ENCODE measurements around the gene COX14.

DNA sequence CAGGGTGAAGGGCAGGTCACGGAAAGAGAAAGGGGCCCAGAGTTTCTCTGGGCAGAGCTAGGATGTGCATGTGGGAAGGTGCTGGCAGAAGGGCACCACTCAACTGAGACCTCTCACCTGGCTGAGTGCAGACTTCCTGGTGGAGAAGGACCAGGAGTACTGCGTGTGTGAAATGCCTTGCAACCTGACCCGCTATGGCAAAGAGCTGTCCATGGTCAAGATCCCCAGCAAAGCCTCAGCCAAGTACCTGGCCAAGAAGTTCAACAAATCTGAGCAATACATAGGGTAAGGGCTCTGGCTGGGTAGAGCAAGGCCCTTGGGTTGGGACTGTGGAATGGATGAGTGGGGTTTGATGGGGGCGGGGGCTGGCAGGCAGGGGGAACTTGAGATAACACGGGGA is 32.3 kb upstream of the COX14 start:
- TF ChIP-seq, protein P1, sequence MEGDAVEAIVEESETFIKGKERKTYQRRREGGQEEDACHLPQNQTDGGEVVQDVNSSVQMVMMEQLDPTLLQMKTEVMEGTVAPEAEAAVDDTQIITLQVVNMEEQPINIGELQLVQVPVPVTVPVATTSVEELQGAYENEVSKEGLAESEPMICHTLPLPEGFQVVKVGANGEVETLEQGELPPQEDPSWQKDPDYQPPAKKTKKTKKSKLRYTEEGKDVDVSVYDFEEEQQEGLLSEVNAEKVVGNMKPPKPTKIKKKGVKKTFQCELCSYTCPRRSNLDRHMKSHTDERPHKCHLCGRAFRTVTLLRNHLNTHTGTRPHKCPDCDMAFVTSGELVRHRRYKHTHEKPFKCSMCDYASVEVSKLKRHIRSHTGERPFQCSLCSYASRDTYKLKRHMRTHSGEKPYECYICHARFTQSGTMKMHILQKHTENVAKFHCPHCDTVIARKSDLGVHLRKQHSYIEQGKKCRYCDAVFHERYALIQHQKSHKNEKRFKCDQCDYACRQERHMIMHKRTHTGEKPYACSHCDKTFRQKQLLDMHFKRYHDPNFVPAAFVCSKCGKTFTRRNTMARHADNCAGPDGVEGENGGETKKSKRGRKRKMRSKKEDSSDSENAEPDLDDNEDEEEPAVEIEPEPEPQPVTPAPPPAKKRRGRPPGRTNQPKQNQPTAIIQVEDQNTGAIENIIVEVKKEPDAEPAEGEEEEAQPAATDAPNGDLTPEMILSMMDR (conservative IDR thresholded peaks at IDR 0.05; ENCODE audit: low read depth, low read length) = no peak
- no peak for TF ChIP-seq EZH2 (IDR thresholded peaks at IDR 0.05; ENCODE audit: low read length, unreplicated experiment)
